HL-60 (cell line): ENCODE data around the gene CDYL2.

Experiments
- DNase-seq, 2 experiments: peaks; one replicate each; pipeline ENCODE4 v3.0.0-alpha.2; 2010 to 2020; ENCODE audit warnings: low read depth in 1 of 2, low spot score in 1 of 2
- H3K27ac ChIP-seq: fragments of 250-450 bp; sonication (Bioruptor Pico); replicated peaks from 2 replicates; pipeline ENCODE4 v1.5.1; 2020; ENCODE audit warnings: mild to moderate bottlenecking, moderate library complexity
- H3K27me3 ChIP-seq: fragments of 250-450 bp; sonication (Bioruptor Pico); 2 replicates; pipeline ENCODE4 v1.5.1; 2021; ENCODE audit warnings: mild to moderate bottlenecking, moderate library complexity; ENCODE audit not compliant: insufficient read depth, poor library complexity, severe bottlenecking
- H3K4me3 ChIP-seq: replicated peaks from 2 replicates; pipeline ENCODE4 v1.5.1; 2011; ENCODE audit warnings: mild to moderate bottlenecking, control low read depth, low read length; ENCODE audit not compliant: insufficient read depth
- GABPA ChIP-seq: IDR thresholded peaks from 2 replicates; pipeline ENCODE4 v1.6.1; 2012; ENCODE audit warnings: low read depth
- POLR2AphosphoS5 ChIP-seq: IDR thresholded peaks from 2 replicates; pipeline ENCODE4 v1.6.1; 2012; ENCODE audit warnings: low read depth
- REST ChIP-seq: IDR thresholded peaks from 2 replicates; pipeline ENCODE4 v1.6.1; 2012; ENCODE audit warnings: low read depth; ENCODE audit not compliant: insufficient replicate concordance
- SPI1 ChIP-seq: IDR thresholded peaks from 2 replicates; pipeline ENCODE4 v1.6.1; 2012; ENCODE audit warnings: low read depth, mild to moderate bottlenecking, borderline replicate concordance
- TF ChIP-seq, protein P1 (sequence below): IDR thresholded peaks from one replicate; pipeline ENCODE4 v1.5.1; 2011; ENCODE audit warnings: low read length, control low read depth, inconsistent platforms; ENCODE audit not compliant: insufficient read depth

CDYL2 gene

GRCh38 chr16:80611930-80612327 is 192.5 kb downstream of the CDYL2 start:
- DNase-seq = no peak
- TF ChIP-seq SPI1 = no peak
- no peak for TF ChIP-seq REST
- no peak for TF ChIP-seq GABPA
- no peak for TF ChIP-seq POLR2AphosphoS5
- TF ChIP-seq, protein P1, sequence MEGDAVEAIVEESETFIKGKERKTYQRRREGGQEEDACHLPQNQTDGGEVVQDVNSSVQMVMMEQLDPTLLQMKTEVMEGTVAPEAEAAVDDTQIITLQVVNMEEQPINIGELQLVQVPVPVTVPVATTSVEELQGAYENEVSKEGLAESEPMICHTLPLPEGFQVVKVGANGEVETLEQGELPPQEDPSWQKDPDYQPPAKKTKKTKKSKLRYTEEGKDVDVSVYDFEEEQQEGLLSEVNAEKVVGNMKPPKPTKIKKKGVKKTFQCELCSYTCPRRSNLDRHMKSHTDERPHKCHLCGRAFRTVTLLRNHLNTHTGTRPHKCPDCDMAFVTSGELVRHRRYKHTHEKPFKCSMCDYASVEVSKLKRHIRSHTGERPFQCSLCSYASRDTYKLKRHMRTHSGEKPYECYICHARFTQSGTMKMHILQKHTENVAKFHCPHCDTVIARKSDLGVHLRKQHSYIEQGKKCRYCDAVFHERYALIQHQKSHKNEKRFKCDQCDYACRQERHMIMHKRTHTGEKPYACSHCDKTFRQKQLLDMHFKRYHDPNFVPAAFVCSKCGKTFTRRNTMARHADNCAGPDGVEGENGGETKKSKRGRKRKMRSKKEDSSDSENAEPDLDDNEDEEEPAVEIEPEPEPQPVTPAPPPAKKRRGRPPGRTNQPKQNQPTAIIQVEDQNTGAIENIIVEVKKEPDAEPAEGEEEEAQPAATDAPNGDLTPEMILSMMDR = no peak
- Histone ChIP-seq H3K4me3 (no peak overlapping the region), H3K27ac (no peak overlapping the region), H3K27me3 (no peaks in the 10 kb centered on the region)

- no peak for TF ChIP-seq GABPA
- no peak for TF ChIP-seq REST
- TF ChIP-seq POLR2AphosphoS5 = no peak
- no peak for TF ChIP-seq SPI1
- TF ChIP-seq, protein P1 = no peak
- H3K4me3 ChIP-seq = no peak overlapping the region
- no peak overlapping the region for H3K27ac ChIP-seq
- no peaks in the 10 kb centered on the region for H3K27me3 ChIP-seq
- no peak for DNase-seq
These were observed 193.0 kb downstream of the CDYL2 start for GRCh38 chr16:80611171-80611929.

DNA sequence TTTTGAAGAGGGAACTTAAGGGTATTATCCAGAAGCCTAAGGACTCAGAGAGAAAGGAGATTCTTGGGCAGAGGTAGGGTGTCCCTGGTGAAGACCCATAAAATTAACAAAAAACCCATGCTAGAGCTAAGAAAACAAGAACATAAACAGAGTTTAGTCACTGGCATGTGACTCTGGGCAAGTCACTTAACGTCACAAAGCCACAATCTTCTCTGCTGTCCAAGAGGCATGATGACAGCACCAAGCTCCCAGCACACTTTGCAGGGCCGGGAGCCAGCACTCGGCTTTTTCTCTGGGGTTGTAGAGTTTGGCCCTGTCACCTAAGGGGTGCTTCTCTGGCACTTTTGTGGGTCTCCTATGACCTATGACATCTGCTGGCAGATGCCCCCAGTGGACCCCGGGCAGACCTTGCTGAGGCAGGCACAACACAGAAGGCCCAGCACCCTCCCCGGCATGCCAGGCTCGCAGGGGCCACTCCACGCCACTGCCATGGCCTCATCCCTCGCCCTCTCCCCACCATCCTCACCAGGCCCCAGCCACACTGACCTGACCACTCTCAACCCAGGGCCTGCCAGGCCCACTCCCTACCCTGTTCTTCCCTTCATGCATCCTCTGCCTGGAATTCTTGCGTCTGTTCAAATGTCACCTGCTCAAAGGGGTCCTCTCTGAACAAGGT is 193.8 kb downstream of the CDYL2 start:
- H3K27me3 ChIP-seq = no peaks in the 10 kb centered on the region
- no peak overlapping the region for H3K27ac ChIP-seq
- no peak for TF ChIP-seq REST
- no peak for TF ChIP-seq POLR2AphosphoS5
- TF ChIP-seq, protein P1 = no peak
- TF ChIP-seq GABPA = no peak
- TF ChIP-seq SPI1 = no peak
- H3K4me3 ChIP-seq = no peak overlapping the region
- DNase-seq = no peak
